ENCODE results near the gene PITPNM3.
A peak's percentile ranks its signal among the peaks of the same experiment; 100 is the strongest.

PITPNM3 gene

DNA sequence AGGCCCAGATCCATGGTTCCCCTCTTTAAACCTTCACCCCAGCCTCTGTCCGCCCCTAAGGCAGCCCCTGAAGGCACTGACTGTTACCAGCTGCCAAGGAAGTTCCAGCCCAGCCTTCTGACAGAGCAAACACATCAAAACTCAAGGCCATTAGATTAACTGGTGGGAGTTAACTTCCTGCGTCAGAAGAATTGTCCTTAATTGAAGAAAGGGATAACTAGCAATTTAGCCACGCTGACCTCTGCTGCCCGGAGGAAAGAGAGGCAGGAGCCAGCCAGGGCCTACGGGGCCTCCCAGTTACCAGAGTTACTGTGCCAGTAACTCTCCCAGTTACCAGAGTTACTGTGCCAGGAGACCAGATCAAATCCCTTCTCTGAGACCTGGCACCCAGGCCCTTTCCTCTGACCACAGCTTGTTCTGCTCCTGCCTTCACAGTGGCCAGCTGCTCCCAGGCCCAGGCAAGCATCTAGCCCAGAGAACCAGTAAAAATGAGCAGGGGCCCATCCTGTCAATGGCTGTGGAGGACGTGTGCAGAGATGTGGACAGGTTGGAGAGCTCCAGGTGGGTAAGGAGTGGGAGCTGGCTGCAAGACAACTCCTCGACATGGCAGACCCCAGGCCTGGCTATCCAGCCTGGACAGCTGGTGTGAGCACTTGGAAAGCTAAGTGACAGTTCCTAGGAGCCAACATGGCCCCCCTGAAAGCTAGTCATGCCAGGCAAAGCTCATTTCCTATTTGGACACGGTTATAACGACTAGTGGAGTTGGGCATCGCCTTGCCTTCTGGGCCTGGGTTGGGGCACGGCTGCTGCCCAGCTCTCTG is 2.8 kb upstream of the PITPNM3 start:
- no peak overlapping the region for H3K4me3 ChIP-seq (ENCODE audit: low read depth, low read length)
- peaks cover 15% of the 10 kb centered on the region for H3K27me3 ChIP-seq (replicated peaks)
- in situ Hi-C loops (cut with HindIII; ENCODE audit: low pct_ligation_motif_present, low sequenced_read_pairs) = no loop called here
- H3K27ac ChIP-seq = no peak overlapping the region
- H3K36me3 ChIP-seq (replicated peaks) = no peaks in the 10 kb centered on the region
- TF ChIP-seq, protein P1, sequence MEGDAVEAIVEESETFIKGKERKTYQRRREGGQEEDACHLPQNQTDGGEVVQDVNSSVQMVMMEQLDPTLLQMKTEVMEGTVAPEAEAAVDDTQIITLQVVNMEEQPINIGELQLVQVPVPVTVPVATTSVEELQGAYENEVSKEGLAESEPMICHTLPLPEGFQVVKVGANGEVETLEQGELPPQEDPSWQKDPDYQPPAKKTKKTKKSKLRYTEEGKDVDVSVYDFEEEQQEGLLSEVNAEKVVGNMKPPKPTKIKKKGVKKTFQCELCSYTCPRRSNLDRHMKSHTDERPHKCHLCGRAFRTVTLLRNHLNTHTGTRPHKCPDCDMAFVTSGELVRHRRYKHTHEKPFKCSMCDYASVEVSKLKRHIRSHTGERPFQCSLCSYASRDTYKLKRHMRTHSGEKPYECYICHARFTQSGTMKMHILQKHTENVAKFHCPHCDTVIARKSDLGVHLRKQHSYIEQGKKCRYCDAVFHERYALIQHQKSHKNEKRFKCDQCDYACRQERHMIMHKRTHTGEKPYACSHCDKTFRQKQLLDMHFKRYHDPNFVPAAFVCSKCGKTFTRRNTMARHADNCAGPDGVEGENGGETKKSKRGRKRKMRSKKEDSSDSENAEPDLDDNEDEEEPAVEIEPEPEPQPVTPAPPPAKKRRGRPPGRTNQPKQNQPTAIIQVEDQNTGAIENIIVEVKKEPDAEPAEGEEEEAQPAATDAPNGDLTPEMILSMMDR (IDR thresholded peaks at IDR 0.05; ENCODE audit: low read depth, low read length, missing control alignments) = no peak
- no peak for DNase-seq

DNA sequence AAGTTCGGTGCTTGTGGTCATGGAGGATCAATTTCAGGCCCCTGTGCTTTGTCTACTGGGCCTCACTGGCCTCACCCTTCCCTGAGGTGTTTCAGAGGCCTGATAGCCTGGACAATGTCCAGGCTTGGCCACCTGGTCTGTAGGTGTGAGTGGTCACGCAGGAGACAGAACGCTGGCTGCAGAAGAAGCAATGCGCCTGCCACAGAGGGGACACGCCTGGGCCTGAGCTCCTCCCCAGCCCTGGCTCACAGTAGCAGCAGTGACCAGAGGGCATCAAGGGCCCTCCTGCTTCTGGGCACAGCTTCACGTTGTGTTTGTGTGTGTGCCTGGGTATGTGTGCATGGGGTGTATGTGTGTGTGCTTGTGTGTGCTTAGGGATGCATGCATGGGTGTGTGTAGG is 1.9 kb upstream of the PITPNM3 start:
- Histone ChIP-seq H3K27ac (no peak overlapping the region), H3K27me3 (replicated peaks) (peaks cover 19% of the 10 kb centered on the region), H3K4me3 (ENCODE audit: low read depth, low read length) (no peak overlapping the region), H3K36me3 (replicated peaks) (no peaks in the 10 kb centered on the region)
- TF ChIP-seq, protein P1 (IDR thresholded peaks at IDR 0.05; ENCODE audit: low read depth, low read length, missing control alignments) = no peak
- in situ Hi-C loops (cut with HindIII; ENCODE audit: low pct_ligation_motif_present, low sequenced_read_pairs) = no loop called here
- no peak for DNase-seq

- H3K4me3 ChIP-seq (ENCODE audit: low read depth, low read length) = no peak overlapping the region
- no peaks in the 10 kb centered on the region for H3K36me3 ChIP-seq (replicated peaks)
- peaks cover 19% of the 10 kb centered on the region for H3K27me3 ChIP-seq (replicated peaks)
- in situ Hi-C loops (cut with HindIII; ENCODE audit: low pct_ligation_motif_present, low sequenced_read_pairs) = no loop called here
- no peak for DNase-seq
- TF ChIP-seq, protein P1 (IDR thresholded peaks at IDR 0.05; ENCODE audit: low read depth, low read length, missing control alignments) = no peak
- no peak overlapping the region for H3K27ac ChIP-seq
These were observed 684 bp upstream of the PITPNM3 start for GRCh38 chr17:6557040-6557438.

DNA sequence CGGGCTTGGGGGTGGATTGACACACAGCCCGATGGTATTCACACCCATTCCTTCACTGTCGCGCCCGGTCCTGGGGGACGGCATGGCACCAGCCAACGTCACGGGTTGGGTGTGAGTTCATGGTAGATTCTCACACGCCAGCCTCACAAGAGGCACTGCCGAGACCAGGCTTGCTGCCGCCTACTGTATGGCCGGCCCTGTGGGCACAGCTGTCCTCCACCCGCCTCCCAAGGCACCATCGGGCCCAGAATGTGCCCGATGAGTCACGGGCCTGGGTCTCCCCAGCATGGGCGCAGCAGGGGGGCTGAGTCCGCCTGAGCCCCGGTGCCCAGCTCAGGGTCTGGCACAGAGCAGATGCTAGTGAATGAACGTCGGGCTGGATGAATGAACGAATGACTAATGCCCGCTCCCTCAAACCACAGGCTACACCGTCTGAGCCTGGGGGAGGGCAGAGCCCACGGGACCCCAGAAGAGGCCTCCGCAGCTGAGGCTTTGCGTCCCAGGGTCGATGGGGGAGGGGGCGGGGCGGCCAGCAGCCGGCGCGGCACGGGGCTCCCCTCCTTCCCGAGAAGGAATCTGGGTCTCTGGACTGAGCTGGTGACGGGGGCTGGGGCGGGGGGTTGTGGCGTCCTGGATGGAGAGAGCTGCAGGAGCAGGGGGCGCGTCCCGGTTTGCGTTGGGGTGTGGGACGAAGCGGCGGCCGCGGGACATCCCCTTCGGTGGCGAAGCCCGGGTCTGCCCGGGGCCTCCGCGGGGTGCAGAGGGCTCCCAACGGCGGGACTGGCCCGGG is 829 bp downstream of the PITPNM3 start:
- peaks cover 19% of the 10 kb centered on the region for H3K27me3 ChIP-seq (replicated peaks)
- TF ChIP-seq, protein P1 (IDR thresholded peaks at IDR 0.05; ENCODE audit: low read depth, low read length, missing control alignments) = peak; percentile 1
- in situ Hi-C loops (cut with HindIII; ENCODE audit: low pct_ligation_motif_present, low sequenced_read_pairs) = no loop called here
- no peak overlapping the region for H3K27ac ChIP-seq
- no peak for DNase-seq
- H3K36me3 ChIP-seq (replicated peaks) = no peaks in the 10 kb centered on the region
- H3K4me3 ChIP-seq (ENCODE audit: low read depth, low read length) = peak overlapping the region; percentile 42

GRCh38 chr17:6554871-6555330 is 1.5 kb downstream of the PITPNM3 start:
- DNase-seq = no peak
- no peak overlapping the region for H3K27ac ChIP-seq
- TF ChIP-seq, protein P1 (IDR thresholded peaks at IDR 0.05; ENCODE audit: low read depth, low read length, missing control alignments) = no peak
- no peaks in the 10 kb centered on the region for H3K36me3 ChIP-seq (replicated peaks)
- H3K27me3 ChIP-seq (replicated peaks) = peaks cover 19% of the 10 kb centered on the region
- H3K4me3 ChIP-seq (ENCODE audit: low read depth, low read length) = no peak overlapping the region
- in situ Hi-C loops (cut with HindIII; ENCODE audit: low pct_ligation_motif_present, low sequenced_read_pairs) = no loop called here
